ENCODE measurements around the gene HOMEZ. TPM values are rescaled to one million over a fixed set of nuclear protein-coding genes. Genes with fewer than 3 reads are reported as not detected.
"Not testable (repeated sequence)": the region's sequence is repeated elsewhere in the genome, so short reads cannot be mapped to it uniquely, and the experiment has no call there.

Gene HOMEZ
- total RNA-seq, 1 experiment from 2014 or later: 6.2 TPM

DNA sequence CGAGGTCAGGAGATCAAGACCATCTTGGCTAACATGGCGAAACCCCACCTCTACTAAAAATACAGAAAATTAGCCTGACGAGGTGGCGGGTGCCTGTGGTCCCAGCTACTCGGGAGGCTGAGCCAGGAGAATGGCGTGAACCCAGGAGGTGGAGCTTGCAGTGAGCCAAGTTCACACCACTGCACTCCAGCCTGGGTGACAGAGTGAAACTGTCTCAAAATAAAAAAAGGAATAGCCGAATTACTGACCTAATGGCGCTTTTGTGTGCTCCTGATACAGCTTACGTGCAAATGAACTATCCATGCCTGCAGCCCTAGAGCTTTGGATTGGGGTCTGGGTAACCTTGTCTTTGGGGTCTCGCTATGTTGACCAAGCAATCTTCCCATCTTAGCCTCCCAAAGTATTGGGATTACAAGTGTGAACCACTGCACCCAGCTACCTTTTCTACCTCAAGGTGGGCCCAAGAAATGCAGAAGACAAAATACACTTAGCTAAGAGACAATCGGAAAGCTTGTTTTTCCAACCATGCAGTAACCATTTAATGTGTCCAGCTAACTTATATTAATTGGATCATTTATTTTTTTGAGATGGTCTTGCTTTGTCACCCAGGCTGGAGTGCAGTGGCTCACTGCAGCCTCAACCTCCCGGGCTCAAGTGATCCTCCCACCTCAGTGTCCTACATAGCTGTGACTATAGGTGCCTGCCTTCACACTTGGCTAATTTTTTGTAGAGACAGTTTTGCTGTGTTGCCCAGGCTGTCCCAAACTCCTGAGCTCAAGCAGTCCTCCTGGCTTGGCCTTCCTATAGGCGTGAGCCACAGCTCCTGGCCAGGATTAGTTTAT is 40.8 kb upstream of the HOMEZ start:
- Mint-ChIP-seq H3K36me3 (ENCODE audit: insufficient read depth in 1 of 3, low read depth in 3 of 3) (peaks cover 29 to 45% (median 41%) of the 10 kb centered on the region in 3 experiments), H3K4me1 (peaks cover 9 to 15% of the 10 kb centered on the region in 2 experiments), H3K27me3 (ENCODE audit: low read depth) (peaks cover 2% of the 10 kb centered on the region; the same call in 1 of the 2 replicates), H3K9me3 (no peaks in the 10 kb centered on the region; a peak in 1 of 5 replicates), H3K4me3 (no peak overlapping the region), H3K27ac (peak overlapping the region in 1 of 3 experiments; percentile 58; a peak in 2 of 7 replicates)
- no peak overlapping the region for H2AFZ ChIP-seq (ENCODE audit: low read length)
- no peak overlapping the region for H2BK5ac ChIP-seq (ENCODE audit: insufficient read length, low read length)
- no peak overlapping the region for H2BK120ac ChIP-seq (ENCODE audit: low read depth, low read length, poor library complexity, severe bottlenecking)
- H3K27me3 ChIP-seq (ENCODE audit: insufficient read depth, low read length): no peaks in the 10 kb centered on the region
- H4K8ac ChIP-seq (replicated peaks; ENCODE audit: insufficient read length, low read depth, low read length): no peak overlapping the region
- H2BK12ac ChIP-seq (ENCODE audit: insufficient read length, low read depth, low read length): no peak overlapping the region
- peaks cover 3% of the 10 kb centered on the region; the same call in 1 of the 2 replicates for H3K4me1 ChIP-seq (ENCODE audit: insufficient read depth, low read length)
- no peak for DNase-seq
- H3K23ac ChIP-seq (ENCODE audit: insufficient read length, low read depth, low read length): no peak overlapping the region
- no peak overlapping the region for H3K18ac ChIP-seq (ENCODE audit: insufficient read length, low read depth, low read length)
- no peaks in the 10 kb centered on the region for H4K20me1 ChIP-seq (ENCODE audit: control insufficient read depth, insufficient read depth, insufficient read length)
- no peak overlapping the region for H3K9ac ChIP-seq (ENCODE audit: extremely low read depth, insufficient read length, low read length)
- H3K56ac ChIP-seq (ENCODE audit: insufficient read length, low read depth, low read length): no peak overlapping the region
- no peak overlapping the region for H3K4me2 ChIP-seq (ENCODE audit: insufficient read depth, insufficient read length, low read length)
- no peak overlapping the region for H2BK15ac ChIP-seq (ENCODE audit: low read depth, low read length)
- peaks cover 10% of the 10 kb centered on the region; the same call in 1 of the 2 replicates for H3K79me2 ChIP-seq (ENCODE audit: insufficient read depth, low read length)
- TF ChIP-seq, protein P1, sequence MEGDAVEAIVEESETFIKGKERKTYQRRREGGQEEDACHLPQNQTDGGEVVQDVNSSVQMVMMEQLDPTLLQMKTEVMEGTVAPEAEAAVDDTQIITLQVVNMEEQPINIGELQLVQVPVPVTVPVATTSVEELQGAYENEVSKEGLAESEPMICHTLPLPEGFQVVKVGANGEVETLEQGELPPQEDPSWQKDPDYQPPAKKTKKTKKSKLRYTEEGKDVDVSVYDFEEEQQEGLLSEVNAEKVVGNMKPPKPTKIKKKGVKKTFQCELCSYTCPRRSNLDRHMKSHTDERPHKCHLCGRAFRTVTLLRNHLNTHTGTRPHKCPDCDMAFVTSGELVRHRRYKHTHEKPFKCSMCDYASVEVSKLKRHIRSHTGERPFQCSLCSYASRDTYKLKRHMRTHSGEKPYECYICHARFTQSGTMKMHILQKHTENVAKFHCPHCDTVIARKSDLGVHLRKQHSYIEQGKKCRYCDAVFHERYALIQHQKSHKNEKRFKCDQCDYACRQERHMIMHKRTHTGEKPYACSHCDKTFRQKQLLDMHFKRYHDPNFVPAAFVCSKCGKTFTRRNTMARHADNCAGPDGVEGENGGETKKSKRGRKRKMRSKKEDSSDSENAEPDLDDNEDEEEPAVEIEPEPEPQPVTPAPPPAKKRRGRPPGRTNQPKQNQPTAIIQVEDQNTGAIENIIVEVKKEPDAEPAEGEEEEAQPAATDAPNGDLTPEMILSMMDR (conservative IDR thresholded peaks at IDR 0.05): no peak
- peaks cover 4% of the 10 kb centered on the region for H3K79me1 ChIP-seq (ENCODE audit: insufficient read depth, low read depth, low read length, poor library complexity, severe bottlenecking)
- H3K9me3 ChIP-seq (ENCODE audit: control insufficient read depth, low read depth, low read length): no peaks in the 10 kb centered on the region
- H3T11ph ChIP-seq (ENCODE audit: low read length): no peak overlapping the region
- no CpG with 5 or more reads among the region's 13 CpGs for WGBS (ENCODE audit: extremely low coverage, insufficient read length, low lambda C conversion rate)
- H2AK5ac ChIP-seq (ENCODE audit: insufficient read length, low read length): no peak overlapping the region
- no peak overlapping the region for H3K4ac ChIP-seq (ENCODE audit: low read depth, low read length)
- no peak overlapping the region for H3K14ac ChIP-seq (ENCODE audit: insufficient read depth, low read length)
- H2BK20ac ChIP-seq (ENCODE audit: low read depth, low read length, poor library complexity, severe bottlenecking): no peak overlapping the region
- H4K5ac ChIP-seq (ENCODE audit: insufficient read length, low read depth, low read length): no peak overlapping the region
- H4K91ac ChIP-seq (ENCODE audit: insufficient read length, low read depth, low read length): no peak overlapping the region
- no peak overlapping the region for H3K27ac ChIP-seq (ENCODE audit: insufficient read length, low read depth, low read length)
- H3K23me2 ChIP-seq (ENCODE audit: insufficient read length, low read depth, low read length, poor library complexity, severe bottlenecking): peaks cover 8% of the 10 kb centered on the region

DNA sequence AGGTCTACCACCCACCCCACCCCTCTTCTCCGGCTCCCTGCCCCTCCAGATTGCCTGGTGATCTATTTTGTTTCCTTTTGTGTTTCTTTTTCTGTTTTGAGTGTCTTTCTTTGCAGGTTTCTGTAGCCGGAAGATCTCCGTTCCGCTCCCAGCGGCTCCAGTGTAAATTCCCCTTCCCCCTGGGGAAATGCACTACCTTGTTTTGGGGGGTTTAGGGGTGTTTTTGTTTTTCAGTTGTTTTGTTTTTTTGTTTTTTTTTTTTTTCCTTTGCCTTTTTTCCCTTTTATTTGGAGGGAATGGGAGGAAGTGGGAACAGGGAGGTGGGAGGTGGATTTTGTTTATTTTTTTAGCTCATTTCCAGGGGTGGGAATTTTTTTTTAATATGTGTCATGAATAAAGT is 39.8 kb upstream of the HOMEZ start:
- H3K79me2 ChIP-seq (ENCODE audit: insufficient read depth, low read length): peaks cover 10% of the 10 kb centered on the region; the same call in 1 of the 2 replicates
- Mint-ChIP-seq H3K27ac (peak overlapping the region in 1 of 3 experiments; percentile 79; a peak in 2 of 7 replicates), H3K4me1 (peaks cover 9 to 15% of the 10 kb centered on the region in 2 experiments), H3K36me3 (ENCODE audit: insufficient read depth in 1 of 3, low read depth in 3 of 3) (peaks cover 29 to 45% (median 41%) of the 10 kb centered on the region in 3 experiments)
- H3K18ac ChIP-seq (ENCODE audit: insufficient read length, low read depth, low read length); H2BK20ac ChIP-seq (ENCODE audit: low read depth, low read length, poor library complexity, severe bottlenecking); H2BK5ac ChIP-seq (ENCODE audit: insufficient read length, low read length); H4K91ac ChIP-seq (ENCODE audit: insufficient read length, low read depth, low read length); H3K4me1 ChIP-seq (ENCODE audit: insufficient read depth, low read length); H3K27me3 Mint-ChIP-seq (ENCODE audit: low read depth); H3K23ac ChIP-seq (ENCODE audit: insufficient read length, low read depth, low read length); H3K14ac ChIP-seq (ENCODE audit: insufficient read depth, low read length); H3K23me2 ChIP-seq (ENCODE audit: insufficient read length, low read depth, low read length, poor library complexity, severe bottlenecking); H4K20me1 ChIP-seq (ENCODE audit: control insufficient read depth, insufficient read depth, insufficient read length); H2BK15ac ChIP-seq (ENCODE audit: low read depth, low read length); H3T11ph ChIP-seq (ENCODE audit: low read length); H3K4me3 Mint-ChIP-seq; H4K5ac ChIP-seq (ENCODE audit: insufficient read length, low read depth, low read length); H3K27me3 ChIP-seq (ENCODE audit: insufficient read depth, low read length); H2BK120ac ChIP-seq (ENCODE audit: low read depth, low read length, poor library complexity, severe bottlenecking); H3K27ac ChIP-seq (ENCODE audit: insufficient read length, low read depth, low read length); DNase-seq; H3K9me3 Mint-ChIP-seq; H3K56ac ChIP-seq (ENCODE audit: insufficient read length, low read depth, low read length); H3K4ac ChIP-seq (ENCODE audit: low read depth, low read length); H2AK5ac ChIP-seq (ENCODE audit: insufficient read length, low read length); H4K8ac ChIP-seq (replicated peaks; ENCODE audit: insufficient read length, low read depth, low read length); H2AFZ ChIP-seq (ENCODE audit: low read length); H3K9me3 ChIP-seq (ENCODE audit: control insufficient read depth, low read depth, low read length); H2BK12ac ChIP-seq (ENCODE audit: insufficient read length, low read depth, low read length); H3K9ac ChIP-seq (ENCODE audit: extremely low read depth, insufficient read length, low read length); H3K4me2 ChIP-seq (ENCODE audit: insufficient read depth, insufficient read length, low read length); H3K79me1 ChIP-seq (ENCODE audit: insufficient read depth, low read depth, low read length, poor library complexity, severe bottlenecking): not testable (repeated sequence)
- no CpG with 5 or more reads among the region's 5 CpGs for WGBS (ENCODE audit: extremely low coverage, insufficient read length, low lambda C conversion rate)
